Measurements from ENCODE around the gene CCDC57.
"Not testable (repeated sequence)": the region's sequence is repeated elsewhere in the genome, so short reads cannot be mapped to it uniquely, and the experiment has no call there.

Gene CCDC57

DNA sequence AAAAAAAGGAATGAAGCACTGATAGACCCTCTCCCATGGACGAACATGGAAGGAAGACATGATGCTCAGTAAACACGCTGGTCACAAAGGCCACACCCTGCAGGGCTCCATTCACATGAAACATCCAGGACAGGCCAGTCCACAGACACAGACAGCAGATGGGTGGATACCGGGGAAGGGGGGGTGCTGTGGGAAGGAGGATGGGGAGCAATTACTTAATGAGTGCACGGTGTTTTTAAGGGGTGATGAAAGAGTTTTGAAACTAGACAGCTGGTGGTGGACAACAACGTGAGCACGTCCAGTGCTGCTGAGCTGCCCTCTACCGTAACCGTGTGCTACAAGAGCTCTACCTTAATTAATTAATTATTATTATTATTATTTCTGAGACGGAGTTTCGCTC, 10.2 kb upstream of the CCDC57 start:
- DNase-seq (ENCODE audit: low spot score): no peak

DNA sequence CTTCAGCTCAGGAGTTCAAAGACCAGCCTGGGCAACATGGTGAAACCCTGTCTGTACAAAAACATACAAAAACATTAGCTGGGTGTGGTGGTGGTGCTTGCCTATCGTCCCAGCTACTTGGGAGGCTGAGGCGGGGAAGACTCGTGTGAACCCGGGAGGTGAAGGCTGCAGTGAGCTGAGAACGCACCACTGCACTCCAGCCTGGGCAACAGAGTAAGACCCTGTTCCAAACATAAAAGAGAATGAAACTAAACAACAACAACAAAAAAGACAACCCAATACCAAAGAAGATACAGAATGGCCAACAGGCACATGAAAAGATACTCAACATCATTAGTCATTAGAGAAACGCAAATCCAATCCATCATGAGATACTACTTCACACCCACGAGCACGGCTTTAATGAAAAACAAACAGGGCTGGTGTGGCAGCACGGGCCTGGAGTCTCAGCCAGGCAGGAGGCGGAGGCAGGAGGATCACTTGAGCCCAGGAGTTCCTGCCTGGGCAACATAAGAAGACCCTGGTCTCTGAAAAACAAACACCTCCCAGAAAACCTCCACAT, 8.8 kb upstream of the CCDC57 start:
- no peak for DNase-seq (ENCODE audit: low spot score)

- DNase-seq (ENCODE audit: low spot score): no peak
Observed at GRCh38 chr17:82219753-82220709, 7.4 kb upstream of the CCDC57 start.

DNA sequence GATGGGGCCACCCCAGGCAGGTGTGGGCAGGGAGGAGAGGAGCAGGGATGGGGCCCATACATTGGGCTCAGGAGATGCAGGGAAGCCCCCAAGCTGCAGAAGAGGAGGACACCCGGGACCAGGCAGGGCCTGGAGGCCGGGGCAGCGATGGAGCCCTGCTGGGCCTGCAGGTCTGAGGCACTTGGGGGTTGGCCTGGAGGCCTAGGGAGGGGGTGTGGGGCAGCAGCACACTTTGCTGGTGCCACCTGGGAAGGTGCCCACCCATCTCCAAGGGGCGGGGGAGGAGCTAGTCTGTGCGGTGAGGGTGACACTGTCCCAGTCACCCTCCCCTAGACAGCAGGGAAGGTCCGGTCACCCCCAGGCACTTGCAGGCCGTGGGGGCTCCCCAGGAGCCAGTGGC, 6.4 kb upstream of the CCDC57 start:
- no peak for DNase-seq (ENCODE audit: low spot score)

- DNase-seq (ENCODE audit: low spot score): no peak
Observed at GRCh38 chr17:82218349-82219075, 5.9 kb upstream of the CCDC57 start.

GRCh38 chr17:82217530-82218204, 5.0 kb upstream of the CCDC57 start:
- DNase-seq (ENCODE audit: low spot score): peak; percentile 62

GRCh38 chr17:82217120-82217529, 4.5 kb upstream of the CCDC57 start:
- no peak for DNase-seq (ENCODE audit: low spot score)

DNA sequence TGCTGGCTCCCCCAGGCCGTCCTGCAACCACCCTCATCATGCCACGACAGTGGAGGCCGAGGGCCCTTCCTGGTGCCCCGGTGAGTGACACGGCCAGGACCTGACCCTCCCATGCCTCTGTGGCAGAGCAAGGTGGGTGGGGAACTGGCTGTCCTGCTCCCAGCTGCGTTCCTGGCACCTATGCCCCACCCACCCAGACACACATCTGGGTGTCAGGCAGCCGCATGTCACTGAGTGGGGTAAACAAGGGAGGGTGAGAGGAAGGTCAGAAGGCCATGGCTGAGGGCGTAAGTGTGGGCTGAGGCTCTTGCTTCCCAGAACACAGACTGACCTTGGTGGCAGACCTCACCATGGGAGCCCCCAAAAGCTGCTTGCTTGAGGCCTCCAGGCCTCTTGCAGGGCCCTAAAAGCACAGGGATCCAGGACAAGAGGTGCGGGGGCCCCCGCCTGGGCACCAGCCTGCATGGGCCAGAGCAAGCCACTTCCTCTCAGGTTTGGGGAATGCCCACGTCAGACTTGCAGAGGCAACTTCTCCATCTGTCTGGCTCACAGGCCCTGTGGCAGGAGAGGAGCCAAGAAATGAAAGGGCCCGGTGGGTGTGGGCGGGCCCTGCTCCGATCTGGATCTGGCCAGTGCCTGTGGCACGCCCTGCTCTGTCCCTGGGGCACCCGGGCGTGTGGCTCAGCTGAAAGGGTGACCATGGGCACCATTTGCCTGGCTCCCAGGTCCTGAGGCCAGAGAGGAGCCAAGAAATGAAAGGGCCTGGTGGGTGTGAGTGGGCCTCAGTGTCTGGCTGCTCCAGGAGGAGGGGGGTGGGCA, 3.9 kb upstream of the CCDC57 start:
- DNase-seq (ENCODE audit: low spot score): no peak

DNA sequence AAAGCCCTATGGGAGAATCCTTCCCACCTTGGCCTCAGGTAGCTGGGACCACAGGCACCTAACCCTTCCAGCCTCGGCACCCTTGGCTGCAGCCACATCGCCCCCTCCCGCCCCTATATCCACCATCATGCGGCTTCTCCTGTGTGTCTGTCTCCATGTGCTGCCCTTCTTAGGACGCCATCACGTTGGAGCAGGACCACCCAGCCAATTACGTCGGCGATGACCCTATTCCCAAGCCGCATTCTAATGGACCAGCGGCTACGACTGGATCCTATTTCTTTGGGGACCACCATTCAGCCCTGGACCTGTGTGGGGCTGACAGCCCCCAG, 3.3 kb upstream of the CCDC57 start:
- DNase-seq (ENCODE audit: low spot score): no peak

DNA sequence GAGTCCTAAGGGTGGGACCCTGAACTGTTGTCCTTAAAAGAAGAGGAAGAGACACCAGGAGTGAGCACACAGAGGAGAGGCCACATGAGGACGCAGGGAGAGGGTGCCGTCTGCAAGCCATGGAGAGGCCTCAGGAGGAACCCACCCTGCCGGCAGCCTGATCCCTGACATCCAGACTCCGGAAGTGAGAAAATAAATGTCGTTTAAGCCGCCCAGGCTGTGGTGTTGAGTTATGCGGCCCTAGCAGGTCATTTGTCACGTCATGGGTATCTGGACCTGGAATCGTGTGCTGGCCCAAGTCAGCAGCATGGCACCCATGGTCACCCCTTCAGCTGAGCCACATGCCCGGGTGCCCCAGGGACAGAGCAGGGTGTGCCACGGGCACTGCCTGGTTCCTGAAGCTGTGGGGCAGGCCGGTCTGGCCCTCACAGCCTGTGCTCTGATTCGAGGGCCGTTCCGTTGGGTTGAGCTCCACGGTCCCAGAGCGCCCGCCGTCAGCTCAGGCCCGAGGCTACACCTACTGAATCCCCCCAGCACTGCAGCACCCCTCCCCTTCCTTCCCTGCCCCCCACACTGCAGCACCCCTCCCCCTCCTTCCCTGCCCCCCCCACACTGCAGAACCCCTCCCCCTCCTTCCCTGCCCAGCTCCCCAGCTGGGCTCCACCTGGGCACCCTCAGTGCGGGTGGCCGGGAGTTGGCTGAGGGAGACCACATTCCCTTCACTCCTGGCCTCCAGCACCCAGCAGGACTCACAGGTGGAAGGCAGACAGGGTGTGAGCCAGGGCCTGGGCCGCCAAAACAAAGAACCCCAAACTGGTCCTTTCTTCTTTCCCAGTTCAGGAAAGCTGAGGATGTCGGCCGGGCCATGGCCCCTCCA, 2.7 kb upstream of the CCDC57 start:
- no peak for DNase-seq (ENCODE audit: low spot score)

GRCh38 chr17:82214012-82214628, 1.5 kb upstream of the CCDC57 start:
- no peak for DNase-seq (ENCODE audit: low spot score)

- DNase-seq (ENCODE audit: low spot score): peak; percentile 80
Observed at GRCh38 chr17:82213251-82214011, 789 bp upstream of the CCDC57 start.

GRCh38 chr17:82210655-82211054, 2.0 kb downstream of the CCDC57 start:
- not testable (repeated sequence) for DNase-seq (ENCODE audit: low spot score)

DNA sequence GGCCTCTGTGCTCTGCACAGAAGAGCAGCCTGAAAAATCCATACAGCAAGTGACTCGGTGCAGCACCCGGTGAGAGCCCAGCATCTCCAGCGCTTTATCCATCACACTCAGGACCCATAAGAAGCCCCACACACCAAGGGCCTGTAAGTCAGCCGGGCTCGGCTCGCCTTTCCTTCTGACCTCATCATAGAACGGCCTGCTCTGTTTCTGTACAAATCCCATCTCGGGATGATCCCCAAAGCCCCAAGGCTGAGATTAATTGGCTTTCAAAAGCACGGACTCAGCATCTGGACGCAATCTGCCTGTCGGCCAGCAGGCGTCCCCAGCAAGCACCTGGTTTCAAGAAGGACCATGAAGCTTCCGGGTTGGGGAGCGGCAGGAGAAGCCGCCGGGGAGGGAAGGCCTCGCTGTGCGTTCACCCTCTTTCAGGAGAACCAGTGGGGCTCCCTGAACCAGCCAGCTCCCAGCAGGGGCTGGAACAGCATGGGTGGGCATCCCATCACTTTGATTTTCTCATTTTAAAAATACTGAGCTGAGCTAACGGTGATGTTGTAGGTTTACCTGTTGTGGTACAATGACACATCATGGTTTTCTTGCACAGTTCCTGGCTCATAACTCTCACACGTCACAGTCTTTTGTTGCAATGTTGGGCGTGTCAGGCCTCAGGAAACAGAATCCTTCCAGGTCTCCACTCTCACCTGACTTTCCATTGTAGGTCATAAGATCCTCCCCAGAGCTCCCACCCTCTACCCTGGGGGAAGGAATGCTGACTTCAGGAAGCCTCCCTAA, 6.7 kb downstream of the CCDC57 start:
- peak; percentile 86 for DNase-seq (ENCODE audit: low spot score)

DNA sequence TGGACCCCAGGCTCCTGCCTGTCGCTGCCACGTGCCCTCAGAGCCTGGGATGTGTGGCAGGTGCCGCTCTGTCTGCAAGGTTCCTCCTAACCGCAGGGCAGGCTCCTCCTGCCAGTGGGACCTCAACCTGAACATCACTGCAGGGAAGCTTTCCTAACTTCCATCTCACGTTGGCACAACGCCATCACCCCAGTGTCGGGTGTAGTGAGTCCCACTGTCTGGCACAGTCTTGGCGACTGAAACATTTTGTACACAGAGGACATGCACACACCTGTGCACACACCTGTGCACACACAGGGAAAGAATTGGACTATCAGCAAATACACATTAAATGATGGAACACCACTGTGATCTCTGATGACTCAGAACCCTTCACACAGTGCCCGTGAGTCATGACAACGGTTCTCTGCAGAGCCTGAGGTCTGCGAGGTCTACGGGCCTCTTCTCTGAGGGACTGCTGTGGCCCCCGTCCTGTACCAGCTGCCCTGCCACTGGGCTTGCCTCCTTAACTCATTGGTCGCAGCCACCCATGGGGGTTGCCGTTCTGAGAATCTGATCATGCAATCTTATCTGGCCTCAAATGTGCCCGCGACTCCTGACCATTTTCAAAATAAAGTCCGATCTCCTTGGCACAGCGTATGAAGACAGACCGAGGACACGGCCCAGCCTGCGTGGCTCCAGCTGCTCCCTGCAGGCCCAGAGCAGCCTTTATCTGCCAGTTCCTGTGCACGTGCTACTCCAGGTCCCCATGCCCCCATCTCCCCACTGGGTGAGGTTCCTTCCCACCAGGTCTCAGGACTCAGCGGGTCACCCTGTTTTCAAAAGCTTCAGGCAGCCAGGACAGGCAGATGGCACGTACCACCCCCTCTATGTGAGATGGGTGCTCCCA, 7.6 kb downstream of the CCDC57 start:
- peak; percentile 67 for DNase-seq (ENCODE audit: low spot score)

DNA sequence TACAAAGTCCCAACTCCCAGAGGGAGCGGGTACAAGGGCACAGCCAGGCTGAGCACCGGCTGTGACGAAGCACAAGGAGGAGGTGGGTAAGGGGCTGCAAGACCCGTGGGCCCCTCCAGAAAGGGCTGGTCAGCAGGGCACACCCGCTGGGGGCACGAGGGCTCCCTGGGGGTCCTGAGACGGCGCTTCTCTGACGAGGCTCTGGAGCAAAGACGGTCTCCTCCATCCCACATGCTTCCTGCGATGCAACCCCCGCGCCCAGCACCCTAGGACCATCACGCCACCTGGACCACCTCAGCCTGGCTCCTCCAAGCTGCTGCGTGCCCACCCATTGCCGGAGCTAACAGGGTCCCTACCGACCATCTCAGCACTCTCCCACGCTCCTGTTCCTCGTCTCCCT, 8.7 kb downstream of the CCDC57 start:
- no peak for DNase-seq (ENCODE audit: low spot score)

GRCh38 chr17:82202981-82203380, 9.7 kb downstream of the CCDC57 start:
- no peak for DNase-seq (ENCODE audit: low spot score)

Data from RKO (cell line).